Cardiac muscle cell (in vitro differentiated cells and primary cell): ENCODE results near the gene EYA4. TPM values are rescaled to one million over a fixed set of nuclear protein-coding genes. Genes with fewer than 3 reads are reported as not detected.
"Not testable (repeated sequence)": the region's sequence is repeated elsewhere in the genome, so short reads cannot be mapped to it uniquely, and the experiment has no call there.

ENCODE experiments used
- DNase-seq, 2 donors: peaks; one replicate each; pipeline versions ENCODE4 v3.0.0 to v3.0.0-alpha.2; 2010 to 2017; ENCODE audit warnings: low read depth in 1 of 2, low spot score in 1 of 2
- H3K27ac ChIP-seq: fragments of 200-600 bp; sonication (generic); 2 replicates; pipeline ENCODE4 v1.5.1; 2016
- H3K27me3 ChIP-seq: fragments of 200-600 bp; sonication (generic); 2 replicates; pipeline ENCODE4 v1.6.0; 2016; ENCODE audit warnings: control low read depth
- H3K36me3 ChIP-seq: fragments of 200-600 bp; sonication (generic); 2 replicates; pipeline ENCODE4 v1.5.1; 2016; ENCODE audit warnings: control low read depth
- H3K4me1 ChIP-seq: fragments of 200-600 bp; sonication (generic); 2 replicates; pipeline ENCODE4 v1.8.1; 2017; ENCODE audit warnings: low read depth, mild to moderate bottlenecking, mixed run types
- H3K4me3 ChIP-seq: fragments of 200-600 bp; sonication (generic); 2 replicates; pipeline ENCODE4 v1.5.1; 2016; ENCODE audit warnings: mild to moderate bottlenecking
- H3K9me3 ChIP-seq: fragments of 200-600 bp; sonication (generic); 2 replicates; pipeline ENCODE4 v1.5.1; 2017; ENCODE audit warnings: low read depth, mild to moderate bottlenecking, control low read depth
- CTCF ChIP-seq: IDR thresholded peaks from 2 replicates; pipeline ENCODE4 v1.5.1; 2012; ENCODE audit warnings: low read depth, mild to moderate bottlenecking, low read length
- polyA plus RNA-seq: library from polyadenylated mRNA; unstranded; fragments of >200 nt; fragmentation: Nextera tagmentation; extraction: Ambion mirVana; gene quantifications from 2 replicates; pipeline ENCODE4 v1.2.1, GENCODE V29; 2016
- total RNA-seq: library from RNA; depleted of rRNA; stranded (reverse); fragments of >200 nt; gene quantifications from 2 replicates; pipeline ENCODE4 v1.2.3, GENCODE V29; 2016

The EYA4 gene
- total and polyA plus RNA-seq, 2 experiments from 2014 or later: 0.03 to 0.11 TPM

GRCh38 chr6:133553652-133554051 lies 312.5 kb downstream of the EYA4 start:
- DNase-seq: peak; percentile 76 to 83

GRCh38 chr6:133554121-133554520 lies 313.0 kb downstream of the EYA4 start:
- not testable (repeated sequence) for H3K27ac ChIP-seq, H3K27me3 ChIP-seq, H3K36me3 ChIP-seq, H3K9me3 ChIP-seq, DNase-seq, H3K4me3 ChIP-seq
- peaks cover 11% of the 10 kb centered on the region for H3K4me1 ChIP-seq

More at GRCh38 chr6:133553652-133554051, 312.5 kb downstream of the EYA4 start:
- Histone ChIP-seq H3K9me3 (no peaks in the 10 kb centered on the region), H3K4me3 (no peak overlapping the region), H3K27me3 (no peaks in the 10 kb centered on the region), H3K27ac (no peak overlapping the region), H3K36me3 (no peaks in the 10 kb centered on the region), H3K4me1 (peaks cover 16% of the 10 kb centered on the region)
- TF ChIP-seq CTCF: peak; percentile 62

- no peak for TF ChIP-seq CTCF
- Histone ChIP-seq H3K36me3 (no peaks in the 10 kb centered on the region), H3K27me3 (no peaks in the 10 kb centered on the region), H3K9me3 (no peaks in the 10 kb centered on the region), H3K4me3 (no peak overlapping the region), H3K4me1 (peaks cover 6% of the 10 kb centered on the region), H3K27ac (no peak overlapping the region)
- DNase-seq: no peak
Observed at GRCh38 chr6:133555685-133556084, 314.5 kb downstream of the EYA4 start.

- Histone ChIP-seq H3K4me1 (no peaks in the 10 kb centered on the region), H3K36me3 (no peaks in the 10 kb centered on the region), H3K9me3 (no peaks in the 10 kb centered on the region), H3K27ac (no peak overlapping the region), H3K4me3 (no peak overlapping the region), H3K27me3 (no peaks in the 10 kb centered on the region)
- no peak for TF ChIP-seq CTCF
- no peak for DNase-seq
Observed at GRCh38 chr6:133559926-133560325, 318.8 kb downstream of the EYA4 start.

- no peak overlapping the region for H3K27ac ChIP-seq
- H3K27me3 ChIP-seq: peaks cover 10% of the 10 kb centered on the region
- TF ChIP-seq CTCF: no peak
- DNase-seq: no peak
- no peaks in the 10 kb centered on the region for H3K4me1 ChIP-seq
- H3K9me3 ChIP-seq: no peaks in the 10 kb centered on the region
- H3K4me3 ChIP-seq: no peak overlapping the region
- H3K36me3 ChIP-seq: no peaks in the 10 kb centered on the region
Observed at GRCh38 chr6:133567636-133568035, 326.5 kb downstream of the EYA4 start.

GRCh38 chr6:133568970-133569889 lies 328.1 kb downstream of the EYA4 start:
- Histone ChIP-seq H3K9me3 (no peaks in the 10 kb centered on the region), H3K27ac (no peak overlapping the region), H3K4me3 (peak overlapping the region; percentile 16), H3K27me3 (peaks cover 10% of the 10 kb centered on the region), H3K36me3 (no peaks in the 10 kb centered on the region), H3K4me1 (no peaks in the 10 kb centered on the region)
- DNase-seq: peak; percentile 65 to 80
- peak; percentile 99 for TF ChIP-seq CTCF
